HG02588 (cell line): ENCODE measurements around the gene STON2.
"Not testable (repeated sequence)": the region's sequence is repeated elsewhere in the genome, so short reads cannot be mapped to it uniquely, and the experiment has no call there.

Experiments
- ATAC-seq: cut with Tn5 transposase; IDR thresholded peaks from one replicate; pipeline ENCODE4 v1.9.1; 2021; ENCODE audit warnings: mild to moderate bottlenecking, moderate library complexity; ENCODE audit not compliant: unreplicated experiment

STON2 gene

DNA sequence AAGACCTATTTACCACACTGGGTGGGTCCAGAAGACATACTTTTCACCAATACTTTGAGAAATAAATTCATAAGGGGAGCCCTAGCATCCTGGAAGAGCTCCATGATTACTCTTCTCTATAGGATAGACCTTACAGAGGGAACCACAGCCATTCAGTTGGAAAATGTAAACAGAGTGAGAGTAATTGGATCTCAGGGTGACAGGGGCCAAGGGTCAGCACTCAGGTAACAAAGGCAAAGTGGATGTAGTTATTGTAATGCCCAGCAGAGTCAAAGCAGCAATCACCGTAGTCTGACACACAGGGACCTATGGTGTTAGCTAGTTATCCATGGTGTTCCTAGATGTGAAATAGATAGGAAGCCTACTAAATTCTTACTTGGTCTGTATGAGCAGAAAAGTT is 168.6 kb downstream of the STON2 start:
- ATAC-seq, result no peak

DNA sequence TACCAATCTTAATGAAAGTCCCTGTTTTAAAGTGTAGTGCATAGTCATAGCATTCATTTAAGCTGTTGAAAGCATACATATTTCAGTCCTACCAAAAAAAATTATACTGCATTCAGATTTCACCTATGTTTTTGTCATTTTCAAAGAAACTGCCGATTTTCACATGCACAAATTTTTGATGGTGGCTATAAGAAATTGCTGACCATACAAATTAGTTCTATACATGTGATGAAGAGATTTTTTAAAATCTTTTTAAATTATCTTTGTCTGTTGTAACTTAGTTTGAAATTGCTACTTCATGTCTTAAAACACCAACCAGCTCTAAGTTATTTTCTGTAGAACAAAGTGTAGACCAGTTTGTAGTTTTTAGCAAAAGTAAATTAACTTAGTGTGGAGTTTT is 175.9 kb downstream of the STON2 start:
- no peak for ATAC-seq

DNA sequence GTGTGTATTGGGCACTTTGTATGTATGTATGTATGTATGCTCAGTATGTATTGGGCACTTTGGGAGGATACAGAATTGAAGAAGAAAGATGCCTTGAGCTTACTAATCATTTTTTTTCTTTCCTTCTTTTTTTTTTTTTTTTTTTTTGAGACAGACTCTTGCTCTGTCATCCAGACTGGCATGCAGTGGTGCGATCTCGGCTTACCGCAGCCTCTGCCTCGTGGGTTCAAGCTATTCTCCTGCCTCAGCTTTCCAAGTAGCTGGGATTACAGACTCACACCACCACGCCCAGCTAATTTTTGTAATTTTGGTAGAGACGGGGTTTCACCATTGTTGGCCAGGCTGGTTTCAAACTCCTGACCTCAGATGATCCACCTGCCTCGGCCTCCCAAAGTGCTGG is 176.3 kb downstream of the STON2 start:
- not testable (repeated sequence) for ATAC-seq

DNA sequence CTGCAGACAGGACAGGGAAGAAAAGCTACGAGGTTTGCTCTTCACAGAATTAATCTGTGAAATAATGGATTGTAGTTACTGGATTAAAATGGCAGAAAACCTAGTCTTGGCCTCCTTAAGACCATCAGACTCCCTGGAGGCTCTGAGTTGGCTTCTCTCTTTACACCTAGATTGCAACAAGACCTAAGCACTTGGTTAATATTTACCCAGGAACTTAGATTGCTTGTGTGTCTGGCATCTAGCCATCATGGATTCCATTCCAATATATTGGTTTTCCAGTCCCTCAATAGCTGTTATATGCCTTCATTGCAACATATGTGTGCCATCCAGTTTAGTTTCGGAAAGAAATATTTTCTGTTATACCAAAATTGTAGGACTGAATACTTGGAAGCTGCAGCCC is 177.4 kb downstream of the STON2 start:
- no peak for ATAC-seq

DNA sequence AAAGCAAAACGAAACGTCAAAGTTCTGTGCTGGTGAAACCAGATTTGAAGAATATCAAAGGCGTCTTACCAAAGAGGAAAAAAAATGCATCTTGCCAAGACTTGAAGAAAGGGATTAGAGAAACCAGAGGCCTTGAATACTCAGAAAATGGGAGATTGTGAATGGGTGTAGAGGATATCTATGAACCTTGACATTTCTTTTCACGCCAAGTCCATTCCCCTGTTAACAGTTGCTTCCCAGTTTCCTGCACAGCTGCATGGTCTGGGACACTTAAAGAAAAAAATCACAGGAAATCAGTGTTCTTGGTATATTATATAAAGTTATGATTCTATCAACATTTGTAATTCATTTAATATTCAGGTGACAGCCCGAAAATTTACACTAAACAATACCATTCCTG is 178.0 kb downstream of the STON2 start:
- ATAC-seq, result no peak

DNA sequence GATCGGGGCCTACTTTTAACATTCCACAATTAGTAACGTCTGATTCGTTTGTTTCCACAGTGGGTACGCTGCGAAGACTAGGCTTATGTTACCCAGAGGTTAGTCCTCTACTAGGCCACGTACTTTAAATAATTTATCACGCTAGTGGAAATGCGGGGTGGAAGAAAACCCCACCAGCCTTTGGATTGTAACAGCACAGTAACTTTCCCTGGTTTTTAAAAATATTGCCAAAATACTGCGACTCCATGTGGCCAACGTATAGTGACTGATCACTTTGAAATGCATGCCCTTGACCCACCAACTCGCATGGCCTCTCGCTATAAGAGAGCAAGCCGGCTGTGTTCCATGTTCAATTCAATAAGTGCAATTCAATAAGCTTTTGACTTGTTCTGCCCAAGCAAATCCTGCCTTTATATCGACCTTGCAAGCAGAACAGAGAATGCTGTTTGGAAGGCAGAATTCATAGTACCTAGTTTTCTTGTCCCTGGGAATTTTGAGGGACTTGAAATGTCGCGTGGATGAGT is 178.5 kb downstream of the STON2 start:
- no peak for ATAC-seq

DNA sequence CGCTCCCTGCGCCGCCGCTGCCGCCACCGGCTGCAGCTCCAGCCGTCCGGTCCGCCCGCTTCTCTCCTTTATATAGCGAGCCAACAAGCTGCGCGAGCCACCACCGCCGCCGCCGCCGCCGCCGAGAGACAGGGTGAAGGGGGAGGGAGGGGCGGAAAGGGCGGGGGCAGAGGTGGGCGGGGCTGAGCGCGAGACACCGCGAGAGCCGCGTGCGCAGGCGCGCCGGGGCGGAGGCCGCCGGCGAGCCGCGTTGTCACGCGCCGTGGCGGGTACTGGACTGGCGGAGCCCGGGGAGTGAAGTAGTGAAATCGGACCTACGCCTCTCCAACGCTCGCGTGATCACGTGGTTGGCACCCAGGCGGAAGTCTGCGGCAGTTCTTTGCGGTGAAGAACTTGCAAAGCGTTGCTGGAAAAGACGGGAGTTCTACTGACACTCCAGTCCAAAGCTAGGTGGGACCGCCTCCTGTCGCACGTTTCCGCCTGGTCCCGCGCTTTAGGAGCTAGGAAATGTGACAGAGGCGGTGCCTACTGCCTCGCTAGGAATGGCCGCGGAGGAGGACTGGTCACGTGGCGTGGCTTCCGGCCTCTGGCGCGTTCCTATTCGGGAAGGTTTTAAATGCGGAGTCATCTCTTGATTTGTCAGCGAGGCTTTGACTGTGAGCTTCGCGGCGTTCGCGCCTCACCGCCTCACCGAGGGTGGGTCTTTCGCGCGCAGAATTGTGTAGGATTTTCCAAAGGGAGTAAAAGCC is 179.1 kb downstream of the STON2 start, which contains the start of gene GTF2A1:
TSS of gene GTF2A1 (minus strand) at position 130 of the 749 bp plus-strand sequence. CDS start 441 bp downstream, outside the sequence.
- ATAC-seq, result peak; percentile 77

DNA sequence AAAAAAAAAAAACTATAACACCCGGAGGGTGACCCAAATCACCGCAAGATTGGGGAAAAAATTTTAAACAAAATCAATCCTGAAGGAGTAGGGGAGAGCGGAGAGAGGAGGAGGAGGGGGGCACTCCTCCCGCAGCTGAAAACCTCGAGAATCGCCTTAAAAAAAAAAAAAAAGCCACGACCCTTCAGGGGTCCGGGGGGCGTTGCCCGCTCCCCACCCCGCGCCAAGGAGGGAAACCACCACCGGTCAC is 179.6 kb downstream of the STON2 start:
- no peak for ATAC-seq

DNA sequence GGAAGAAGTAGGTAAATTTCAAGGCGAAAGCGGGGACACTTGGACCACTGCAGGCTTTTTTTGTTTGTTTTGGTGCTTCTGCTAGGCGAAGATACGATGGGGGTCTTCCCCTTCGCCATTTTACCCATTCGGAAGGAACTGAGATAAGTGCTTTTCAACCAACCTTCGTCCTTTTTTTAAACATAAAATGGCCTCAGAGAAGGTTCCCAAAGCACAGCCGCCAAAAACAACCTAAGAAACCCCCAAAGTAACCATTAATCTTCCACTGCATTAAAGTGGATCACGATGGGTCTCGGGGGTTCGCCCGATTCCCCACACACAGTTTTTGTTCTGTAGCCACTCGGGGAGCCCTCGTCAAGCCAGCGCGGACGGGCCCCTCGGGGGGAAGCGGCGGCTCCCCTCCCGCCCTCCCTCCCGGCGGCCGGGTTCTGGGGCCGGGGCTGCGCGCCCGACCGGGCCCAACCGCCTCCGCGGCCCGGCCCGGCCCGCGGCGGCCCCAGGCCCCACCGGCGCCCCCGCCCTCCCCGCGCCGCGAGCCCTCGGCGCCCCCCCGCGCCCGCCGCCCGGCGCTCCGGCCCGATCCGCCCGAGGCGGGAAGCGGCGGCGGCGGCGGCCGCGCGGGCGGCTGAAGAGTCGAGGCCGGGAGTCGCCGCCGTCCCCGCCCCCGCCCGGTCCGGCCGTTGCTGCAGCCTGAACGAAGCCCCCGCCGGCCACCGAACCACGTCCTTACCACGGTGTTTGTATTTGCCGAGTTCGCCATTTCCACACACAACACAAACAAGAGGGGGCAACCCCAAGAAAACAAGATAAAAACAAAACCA is 180.2 kb downstream of the STON2 start:
- ATAC-seq, result no peak

DNA sequence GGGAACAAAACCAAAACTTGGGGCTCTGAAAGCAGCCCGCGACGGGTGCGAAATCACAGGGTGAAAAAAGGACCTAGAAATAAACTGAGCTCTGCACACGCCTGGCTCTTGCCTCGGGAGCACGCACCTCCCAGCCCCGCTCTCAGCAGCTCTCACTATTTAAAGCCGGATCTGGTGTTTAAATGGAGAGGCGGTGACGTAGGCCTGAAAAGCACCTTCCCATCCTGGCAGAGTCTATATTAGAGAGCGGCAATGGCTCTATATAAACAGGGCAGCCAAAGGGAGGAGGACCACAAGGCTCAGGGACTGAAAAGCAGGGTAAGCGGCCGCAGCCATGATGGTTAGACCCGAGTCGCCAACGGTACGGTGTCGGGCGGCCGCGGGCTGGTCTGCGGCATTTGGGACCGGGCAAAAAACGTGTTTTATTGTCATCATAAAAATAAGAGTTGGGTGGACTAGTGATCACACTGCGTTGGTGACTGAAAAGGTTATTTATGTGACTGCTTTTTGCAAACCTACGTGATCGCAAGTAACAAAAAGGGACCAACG is 180.8 kb downstream of the STON2 start:
- ATAC-seq, result peak; percentile 58

DNA sequence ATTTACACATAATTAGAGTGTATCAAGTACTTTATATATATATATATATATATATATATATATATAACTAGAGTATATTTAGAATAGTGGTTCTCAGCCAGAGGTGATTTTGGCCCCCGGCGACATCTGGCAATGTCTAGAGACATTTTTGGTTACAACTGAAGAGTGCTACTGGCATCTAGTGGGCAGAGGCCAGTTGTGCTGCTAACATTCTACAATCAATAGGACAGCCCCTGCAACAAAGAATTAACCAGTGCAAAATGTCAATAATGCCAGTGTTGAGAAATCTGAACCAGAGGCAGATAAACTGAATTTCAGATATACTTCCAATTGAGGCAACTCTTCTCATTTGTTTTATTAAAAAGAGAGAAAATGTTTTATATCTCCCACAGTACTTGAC is 188.3 kb downstream of the STON2 start:
- ATAC-seq, result peak; percentile 75
